Stomach smooth muscle (tissue), 2 donors: Measurements from ENCODE around the gene GREB1.
"Not testable (repeated sequence)": the region's sequence is repeated elsewhere in the genome, so short reads cannot be mapped to it uniquely, and the experiment has no call there.

ENCODE experiments used
- H3K27ac ChIP-seq: one replicate; pipeline ENCODE4 v1.7.0; 2013; ENCODE audit warnings: mild to moderate bottlenecking, low read length, inconsistent platforms
- H3K27me3 ChIP-seq, 2 donors: one replicate each; pipeline ENCODE4 v1.7.0; 2013; ENCODE audit warnings: low read length in 2 of 2; ENCODE audit not compliant: insufficient read depth in 2 of 2, control insufficient read depth in 1 of 2
- H3K36me3 ChIP-seq, 2 donors: one replicate each; pipeline ENCODE4 v1.7.0; 2013; ENCODE audit warnings: low read length in 2 of 2; ENCODE audit not compliant: control insufficient read depth in 2 of 2, insufficient read depth in 2 of 2
- H3K4me1 ChIP-seq: one replicate; pipeline ENCODE4 v1.7.0; 2013; ENCODE audit warnings: low read length; ENCODE audit not compliant: control insufficient read depth, insufficient read depth
- H3K4me3 ChIP-seq, 2 donors: one replicate each; pipeline ENCODE4 v1.7.0; 2013; ENCODE audit warnings: low read length in 2 of 2
- H3K9ac ChIP-seq, 2 donors: one replicate each; pipeline ENCODE4 v1.7.0; 2013; ENCODE audit warnings: low read length in 2 of 2, mild to moderate bottlenecking in 1 of 2
- H3K9me3 ChIP-seq, 2 donors: one replicate each; pipeline ENCODE4 v1.7.0; 2013; ENCODE audit warnings: low read length in 2 of 2; ENCODE audit not compliant: control insufficient read depth in 2 of 2
- donor health status: healthy.
- donor health status: Pancreatic carcinoma.

The GREB1 gene

DNA sequence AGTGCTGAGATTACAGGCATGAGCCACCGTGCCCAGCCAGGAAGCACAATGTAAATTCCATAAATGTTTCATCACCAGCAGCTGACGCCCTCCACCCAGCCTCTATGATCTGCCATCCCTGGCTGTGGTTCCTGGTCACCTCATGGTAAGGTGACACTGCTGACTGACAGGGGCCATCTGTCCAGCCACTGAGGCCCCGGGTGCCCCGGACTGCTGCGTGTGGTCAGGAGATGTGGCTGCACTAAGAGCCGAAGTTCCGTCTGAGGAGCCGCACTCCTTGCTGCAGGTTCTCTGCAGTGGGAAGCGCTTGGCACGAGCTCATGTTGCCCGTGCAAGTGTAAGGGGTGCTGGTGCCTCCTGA, 125.2 kb downstream of the GREB1 start:
- Histone ChIP-seq H3K4me3 (no peak overlapping the region), H3K9ac (no peak overlapping the region), H3K27ac (no peak overlapping the region), H3K9me3 (peaks cover 0 to 6% of the 10 kb centered on the region in 2 donors), H3K4me1 (no peaks in the 10 kb centered on the region), H3K36me3 (no peaks in the 10 kb centered on the region), H3K27me3 (peaks cover 0 to 13% of the 10 kb centered on the region in 2 donors)

- no peak overlapping the region for H3K4me3 ChIP-seq
- no peaks in the 10 kb centered on the region for H3K4me1 ChIP-seq
- H3K36me3 ChIP-seq: no peaks in the 10 kb centered on the region
- H3K27me3 ChIP-seq: peaks cover 0 to 13% of the 10 kb centered on the region in 2 donors
- peaks cover 0 to 6% of the 10 kb centered on the region in 2 donors for H3K9me3 ChIP-seq
- no peak overlapping the region for H3K27ac ChIP-seq
- no peak overlapping the region for H3K9ac ChIP-seq
Measured at GRCh38 chr2:11659851-11660250, 126.0 kb downstream of the GREB1 start.

DNA sequence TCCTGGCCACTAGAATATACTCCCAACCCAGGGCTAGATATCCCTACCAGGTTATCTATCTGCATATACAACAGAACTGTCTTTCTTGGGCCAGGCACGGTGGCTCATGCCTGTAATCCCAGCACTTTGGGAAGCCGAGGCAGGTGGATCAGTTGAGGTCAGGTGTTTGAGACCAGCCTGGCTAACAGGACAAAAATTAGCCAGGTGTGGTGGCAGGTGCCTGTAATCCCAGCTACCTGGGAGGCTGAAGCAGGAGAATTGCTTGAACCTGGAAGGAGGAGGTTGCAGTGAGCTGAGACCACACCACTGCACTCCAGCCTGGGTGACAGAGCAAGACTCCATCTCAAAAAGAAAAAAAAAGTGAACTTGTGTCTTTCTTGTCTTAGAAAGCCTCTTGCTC, 126.6 kb downstream of the GREB1 start:
- not testable (repeated sequence) for H3K9me3 ChIP-seq, H3K36me3 ChIP-seq, H3K4me1 ChIP-seq, H3K9ac ChIP-seq, H3K27ac ChIP-seq, H3K4me3 ChIP-seq
- peaks cover 0 to 17% of the 10 kb centered on the region in 2 donors for H3K27me3 ChIP-seq

DNA sequence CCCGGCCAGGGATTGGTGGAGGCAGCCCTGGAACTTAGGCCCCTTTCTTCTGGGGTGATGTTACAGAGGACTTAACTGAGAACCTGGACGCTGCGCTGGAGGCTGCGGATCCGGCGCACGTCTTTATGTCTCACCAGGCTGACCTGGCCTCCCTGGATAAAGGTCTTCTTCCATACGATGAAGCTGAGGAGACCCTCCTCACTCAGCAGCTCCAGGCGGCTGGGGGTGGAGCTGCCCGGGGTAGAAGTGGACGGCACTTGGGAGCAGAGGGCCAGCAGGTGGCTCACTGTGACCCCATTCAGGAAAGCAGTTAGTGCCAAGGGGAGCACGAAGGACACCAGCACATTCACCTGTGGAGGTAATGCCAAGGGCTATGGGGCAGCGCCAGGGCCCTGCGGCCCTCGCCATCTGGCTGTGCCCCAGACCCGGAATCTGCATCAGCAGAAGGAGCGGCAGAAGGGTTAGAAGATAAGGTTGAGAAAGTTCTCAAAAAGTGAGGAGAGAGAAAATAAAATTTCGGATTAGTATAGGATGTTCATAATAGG, 128.1 kb downstream of the GREB1 start:
- no peak overlapping the region for H3K27ac ChIP-seq
- H3K36me3 ChIP-seq: no peaks in the 10 kb centered on the region
- H3K27me3 ChIP-seq: peaks cover 0 to 18% of the 10 kb centered on the region in 2 donors
- peaks cover 0 to 6% of the 10 kb centered on the region in 2 donors for H3K9me3 ChIP-seq
- no peaks in the 10 kb centered on the region for H3K4me1 ChIP-seq
- no peak overlapping the region for H3K9ac ChIP-seq
- H3K4me3 ChIP-seq: no peak overlapping the region

GRCh38 chr2:11662882-11663281, 129.0 kb downstream of the GREB1 start:
- Histone ChIP-seq H3K9ac (no peak overlapping the region), H3K36me3 (no peaks in the 10 kb centered on the region), H3K27ac (no peak overlapping the region), H3K4me3 (no peak overlapping the region), H3K9me3 (peaks cover 0 to 6% of the 10 kb centered on the region in 2 donors), H3K4me1 (no peaks in the 10 kb centered on the region), H3K27me3 (peaks cover 0 to 17% of the 10 kb centered on the region in 2 donors)

DNA sequence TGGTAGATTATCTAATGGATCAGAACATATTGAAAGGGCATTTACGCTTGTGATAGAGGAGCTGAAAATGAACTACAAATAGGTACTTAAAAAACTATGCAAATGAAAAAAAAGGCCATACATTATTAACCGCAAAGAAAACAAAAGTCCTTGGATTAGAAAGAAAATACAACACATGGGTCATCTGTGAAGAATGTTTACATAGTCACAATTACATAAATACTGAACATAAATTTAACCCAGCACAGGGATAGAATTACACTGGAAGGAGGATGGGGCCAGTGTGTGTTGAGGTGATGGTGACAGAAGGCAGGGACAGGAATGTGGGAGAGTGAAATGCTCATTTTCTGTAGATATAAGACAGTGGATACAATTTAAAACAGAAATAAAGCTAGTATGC, 129.6 kb downstream of the GREB1 start:
- no peaks in the 10 kb centered on the region for H3K4me1 ChIP-seq
- H3K4me3 ChIP-seq: no peak overlapping the region
- peaks cover under 1 to 17% of the 10 kb centered on the region in 2 donors for H3K27me3 ChIP-seq
- peaks cover 0 to 6% of the 10 kb centered on the region in 2 donors for H3K9me3 ChIP-seq
- no peak overlapping the region for H3K27ac ChIP-seq
- H3K36me3 ChIP-seq: no peaks in the 10 kb centered on the region
- no peak overlapping the region for H3K9ac ChIP-seq

- Histone ChIP-seq H3K27me3 (peaks cover 10 to 13% of the 10 kb centered on the region in 2 donors), H3K27ac (no peak overlapping the region), H3K36me3 (no peaks in the 10 kb centered on the region), H3K9ac (no peak overlapping the region), H3K4me1 (peaks cover 7% of the 10 kb centered on the region), H3K4me3 (no peak overlapping the region), H3K9me3 (peaks cover 0 to 6% of the 10 kb centered on the region in 2 donors)
Measured at GRCh38 chr2:11665028-11665427, 131.2 kb downstream of the GREB1 start.

- peaks cover 10% of the 10 kb centered on the region for H3K4me1 ChIP-seq
- H3K9me3 ChIP-seq: peaks cover 0 to 6% of the 10 kb centered on the region in 2 donors
- H3K36me3 ChIP-seq: no peaks in the 10 kb centered on the region
- H3K9ac ChIP-seq: no peak overlapping the region
- H3K27ac ChIP-seq: no peak overlapping the region
- peaks cover 10 to 11% of the 10 kb centered on the region in 2 donors for H3K27me3 ChIP-seq
- H3K4me3 ChIP-seq: no peak overlapping the region
Measured at GRCh38 chr2:11665510-11666362, 131.9 kb downstream of the GREB1 start.

DNA sequence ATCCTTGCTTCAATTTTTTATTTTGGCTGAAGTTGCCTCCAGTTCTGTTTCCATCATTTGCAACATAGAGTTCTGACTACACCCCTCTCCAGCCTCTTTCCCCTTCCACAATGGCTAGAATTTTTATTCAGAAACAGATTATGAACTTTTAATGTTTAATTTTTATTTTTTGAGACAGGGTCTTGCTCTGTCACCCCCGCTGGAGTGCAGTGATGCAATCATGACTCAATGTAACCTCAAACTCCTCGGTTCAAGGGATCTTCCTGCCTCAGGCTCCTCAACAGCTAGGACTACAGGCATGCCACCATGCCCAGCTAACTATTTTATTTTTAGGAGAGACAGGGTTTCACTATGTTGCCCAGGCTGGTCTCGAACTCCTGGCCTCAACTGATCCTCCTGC, 133.3 kb downstream of the GREB1 start:
- peaks cover 6 to 10% of the 10 kb centered on the region in 2 donors for H3K27me3 ChIP-seq
- no peak overlapping the region for H3K9ac ChIP-seq
- peaks cover 10% of the 10 kb centered on the region for H3K4me1 ChIP-seq
- no peak overlapping the region for H3K27ac ChIP-seq
- no peaks in the 10 kb centered on the region for H3K36me3 ChIP-seq
- H3K4me3 ChIP-seq: no peak overlapping the region
- H3K9me3 ChIP-seq: no peaks in the 10 kb centered on the region

DNA sequence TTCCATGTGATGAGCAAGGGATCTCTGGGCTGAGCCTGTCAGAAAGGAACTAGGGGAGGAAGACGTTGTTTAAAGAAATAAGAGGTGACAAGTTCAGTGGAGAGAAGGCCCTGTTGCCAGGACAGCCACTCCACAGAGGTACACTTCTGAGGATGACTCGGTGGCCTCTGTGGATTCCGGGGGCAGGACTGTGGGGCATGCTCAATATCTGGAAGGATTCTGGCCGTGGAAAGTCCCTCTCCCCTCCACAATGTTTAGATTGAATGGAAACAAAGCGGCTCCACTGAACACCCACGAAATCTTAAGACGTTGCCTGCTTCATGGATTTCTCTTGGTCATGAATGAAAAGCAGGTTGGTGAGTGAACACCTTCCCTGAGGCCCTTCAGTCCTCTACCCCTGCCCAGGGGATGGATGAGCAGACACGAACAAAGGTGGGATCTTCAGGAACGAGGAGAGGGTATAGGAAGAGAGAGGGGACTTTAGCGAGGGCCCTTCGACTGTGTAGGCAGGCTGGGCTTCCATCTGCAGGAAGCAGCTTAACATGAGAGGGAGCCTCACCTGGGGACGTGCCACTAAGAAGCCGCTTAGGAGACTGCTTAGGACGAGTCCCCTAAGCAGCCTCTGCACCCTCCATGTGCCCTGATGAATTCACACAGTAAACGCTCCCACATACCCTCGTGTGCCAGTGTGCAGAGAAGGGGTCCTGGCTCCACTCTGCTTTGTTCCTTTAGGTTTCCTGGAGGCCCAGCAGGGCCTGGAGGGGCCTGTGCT, 134.2 kb downstream of the GREB1 start:
- Histone ChIP-seq H3K9me3 (no peaks in the 10 kb centered on the region), H3K9ac (no peak overlapping the region), H3K27me3 (peaks cover 6 to 10% of the 10 kb centered on the region in 2 donors), H3K36me3 (no peaks in the 10 kb centered on the region), H3K4me3 (no peak overlapping the region), H3K27ac (no peak overlapping the region), H3K4me1 (peaks cover 10% of the 10 kb centered on the region)
